T-cell (primary cell): ENCODE results near the gene METTL3. TPM values are rescaled to one million over a fixed set of nuclear protein-coding genes. Genes with fewer than 3 reads are reported as not detected.

Experiments
- ATAC-seq, 4 experiments: fragments of 200-7000 bp in 3 of 4; fragments of 150-1000 bp in 1 of 4; cut with Tn5 transposase; replicated peaks in 1 of 4; 1 replicate in 3 of 4; 2 replicates in 1 of 4; pipeline ENCODE4 v1.10.0; 2021; ENCODE audit warnings: moderate library complexity in 3 of 4, mild to moderate bottlenecking in 2 of 4, moderate number of reproducible peaks in 1 of 4
- CTCF ChIA-PET, 2 donors: fragments of 300-600 bp; sonication (Branson Sonifier 250); formaldehyde crosslinking; loops; one replicate each; lab custom pipeline; 2022; ENCODE audit warnings: antibody characterized with exemption in 2 of 2; lab: Charles Lee
- POLR2A ChIA-PET, 2 donors: fragments of 300-600 bp; sonication (Branson Sonifier 250); formaldehyde crosslinking; loops; one replicate each; lab custom pipeline; 2022; ENCODE audit warnings: antibody characterized with exemption in 2 of 2; lab: Charles Lee
- DNase-seq, 35 experiments: peaks; one replicate each; pipeline versions ENCODE4 v3.0.0 to v3.0.0-alpha.2; 2013 to 2023
- H3K27ac ChIP-seq: one replicate; pipeline ENCODE4 v1.5.1; 2013; ENCODE audit warnings: low read length
- H3K27me3 ChIP-seq, 2 experiments: replicated peaks in 1 of 2; 1 replicate in 1 of 2; 2 replicates in 1 of 2; pipeline versions ENCODE4 v1.6.1 to v1.7.0; 2013; ENCODE audit warnings: low read length in 1 of 2, mixed read lengths in 1 of 2; ENCODE audit not compliant: control insufficient read depth in 2 of 2, insufficient read depth in 2 of 2; ENCODE audit errors: extremely low read depth in 1 of 2
- H3K36me3 ChIP-seq, 2 donors: 1 replicate in 1 of 2; 2 replicates in 1 of 2; pipeline versions ENCODE4 v1.6.1 to v1.7.0; 2013; ENCODE audit warnings: low read length in 1 of 2; ENCODE audit not compliant: control insufficient read depth in 2 of 2, insufficient read depth in 1 of 2; ENCODE audit errors: extremely low read depth in 1 of 2
- H3K4me1 ChIP-seq, 2 experiments: 1 replicate in 1 of 2; 2 replicates in 1 of 2; pipeline versions ENCODE4 v1.6.1 to v1.7.0; 2013; ENCODE audit warnings: low read length in 2 of 2, mixed read lengths in 1 of 2; ENCODE audit not compliant: insufficient read depth in 2 of 2, control insufficient read depth in 1 of 2; ENCODE audit errors: extremely low read depth in 1 of 2
- H3K4me3 ChIP-seq, 2 donors: 1 replicate in 1 of 2; 2 replicates in 1 of 2; pipeline versions ENCODE4 v1.5.1 to v1.7.0; 2013; ENCODE audit warnings: mild to moderate bottlenecking in 2 of 2, low read length in 1 of 2, moderate library complexity in 1 of 2; ENCODE audit not compliant: control insufficient read depth in 1 of 2; ENCODE audit errors: extremely low read depth in 1 of 2
- H3K9me3 ChIP-seq: 2 replicates; pipeline ENCODE4 v1.7.0; 2013
- H3K27ac Mint-ChIP-seq, 2 donors: one replicate each; pipeline ENCODE4 v1.8.0; 2020 to 2021; ENCODE audit warnings: mild to moderate bottlenecking in 2 of 2, mixed read lengths in 2 of 2
- H3K27me3 Mint-ChIP-seq, 2 donors: one replicate each; pipeline ENCODE4 v1.8.0; 2021 to 2022; ENCODE audit warnings: mixed read lengths in 2 of 2
- H3K36me3 Mint-ChIP-seq: one replicate; pipeline ENCODE4 v1.8.0; 2021; ENCODE audit warnings: mixed read lengths
- H3K4me1 Mint-ChIP-seq, 3 donors: one replicate each; pipeline ENCODE4 v1.8.0; 2020 to 2022; ENCODE audit warnings: mixed read lengths in 3 of 3, mild to moderate bottlenecking in 1 of 3
- H3K4me3 Mint-ChIP-seq, 3 donors: one replicate each; pipeline ENCODE4 v1.8.0; 2020 to 2022; ENCODE audit warnings: mild to moderate bottlenecking in 3 of 3, mixed read lengths in 3 of 3, moderate library complexity in 3 of 3
- H3K9me3 Mint-ChIP-seq, 3 donors: one replicate each; pipeline ENCODE4 v1.8.0; 2020 to 2022; ENCODE audit warnings: mixed read lengths in 3 of 3
- WGBS: methylation state at CpG from one replicate; pipeline ENCODE4 v1.1.5; 2013; ENCODE audit warnings: missing lambda C conversion rate; ENCODE audit not compliant: insufficient coverage; 5-methylcytosine and 5-hydroxymethylcytosine counted together
- total RNA-seq, 35 experiments: library from RNA in 6 of 35; stranded (reverse) in 6 of 35; fragments of 120-200 nt in 1 of 35; gene quantifications; one replicate each; pipeline versions ENCODE4 v1.2.1 to v1.2.4 and lab custom pipeline; 2013 to 2026

METTL3 gene
- total RNA-seq, 5 donors from 2014 or later (not counting 1 experiment from before 2014, with no cell fraction given): 48.0 to 94.6 (median 91.6) TPM

DNA sequence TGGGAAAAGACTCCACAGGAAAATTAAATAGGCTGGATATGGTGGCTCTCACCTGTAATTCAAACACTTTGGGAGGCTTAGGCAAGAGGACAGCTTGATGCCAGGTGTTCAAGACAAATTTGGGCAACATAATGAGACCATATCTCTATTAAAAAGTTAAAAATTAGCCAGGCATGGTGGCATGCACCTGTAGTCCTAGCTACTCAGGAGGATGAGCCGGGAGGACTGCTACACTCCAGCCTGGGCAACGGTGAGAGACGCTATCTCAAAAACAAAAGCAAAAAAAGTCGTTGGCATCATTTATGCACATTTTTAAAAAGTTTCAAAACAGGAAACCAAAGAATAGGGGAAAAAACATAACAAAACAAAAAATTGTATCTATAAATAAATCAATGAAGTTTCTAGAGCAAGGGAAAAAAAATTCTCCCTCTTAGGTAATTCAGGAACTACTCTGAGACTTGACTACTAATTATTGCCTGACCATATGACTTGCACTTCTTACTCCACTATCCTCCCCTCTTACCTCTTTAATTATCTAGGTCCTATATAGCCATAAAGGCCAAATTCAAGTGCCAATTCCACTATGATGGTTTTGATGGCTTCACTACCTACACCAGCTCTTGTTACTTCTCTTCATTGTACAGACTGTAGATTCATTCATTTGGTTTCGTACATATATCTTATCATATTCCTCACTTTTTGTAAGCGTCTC, 1.6 kb downstream of the METTL3 start:
- H3K4me1 Mint-ChIP-seq: peaks cover 50 to 55% (median 52%) of the 10 kb centered on the region in 3 donors
- ATAC-seq (no peak), DNase-seq (no peak)
- ChIA-PET POLR2A (interaction anchor here in 1 of 2 donors (0.6 kb wide), 2 partner anchors 38 to 50 kb away, joined by 3 to 16 read pairs; no protein-coding TSS in a partner anchor), CTCF (interaction anchor here (0.7 to 2.7 kb wide), 4 partner anchors 11 to 33 kb away, joined by 3 to 16 read pairs (median 8); partner anchors contain the start of genes RAB2B (in 1 of the 2) and TOX4 (in 1 of the 2))
- H3K27me3 Mint-ChIP-seq: no peaks in the 10 kb centered on the region
- H3K4me3 Mint-ChIP-seq: peak overlapping the region; percentile 98 to 99 (median 99)
- Histone ChIP-seq H3K27ac (no peak overlapping the region), H3K9me3 (no peaks in the 10 kb centered on the region), H3K27me3 (no peaks in the 10 kb centered on the region), H3K4me1 (peaks cover 14 to 29% of the 10 kb centered on the region in 2 experiments), H3K4me3 (no peak overlapping the region), H3K36me3 (peaks cover 0 to 10% of the 10 kb centered on the region in 2 donors)
- WGBS: 51% methylated on average over 2 of the region's 6 CpGs
- peaks cover 8% of the 10 kb centered on the region for H3K36me3 Mint-ChIP-seq
- peak overlapping the region; percentile 96 to 98 for H3K27ac Mint-ChIP-seq
- no peaks in the 10 kb centered on the region for H3K9me3 Mint-ChIP-seq

DNA sequence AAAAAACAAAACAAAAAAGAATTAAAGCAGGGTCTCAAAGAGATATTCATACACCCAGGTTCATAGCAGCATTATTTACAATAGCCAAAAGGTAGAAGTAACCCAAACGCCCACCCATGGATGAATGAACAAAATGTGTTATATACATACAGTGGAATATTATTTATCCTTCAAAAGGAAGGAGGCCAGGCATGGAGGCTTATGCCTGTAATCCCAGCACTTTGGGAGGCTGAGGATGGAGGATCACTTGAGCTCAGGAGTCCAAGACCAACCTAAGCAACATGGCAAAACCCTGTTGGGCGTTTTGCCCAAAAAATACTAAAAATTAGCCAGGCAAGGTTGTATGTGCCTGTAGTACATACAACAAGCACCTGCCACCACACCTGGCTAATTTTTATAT, 4.6 kb downstream of the METTL3 start:
- H3K4me1 Mint-ChIP-seq: peaks cover 47 to 55% (median 53%) of the 10 kb centered on the region in 3 donors
- H3K4me3 Mint-ChIP-seq: no peak overlapping the region
- no peaks in the 10 kb centered on the region for H3K27me3 ChIP-seq
- no peak overlapping the region for H3K4me3 ChIP-seq
- H3K27ac ChIP-seq: no peak overlapping the region
- ATAC-seq (no peak), DNase-seq (no peak)
- H3K27me3 Mint-ChIP-seq: no peaks in the 10 kb centered on the region
- H3K36me3 ChIP-seq: peaks cover 0 to 32% of the 10 kb centered on the region in 2 donors
- no peaks in the 10 kb centered on the region for H3K9me3 ChIP-seq
- H3K27ac Mint-ChIP-seq: no peak overlapping the region
- WGBS: no CpG with 5 or more reads among the region's 2 CpGs
- CTCF ChIA-PET: no interaction called here
- POLR2A ChIA-PET: interaction anchor here in 1 of 2 donors (0.6 kb wide), 1 partner anchor 52 kb away, joined by 4 read pairs; no protein-coding TSS in a partner anchor
- H3K4me1 ChIP-seq: peaks cover 12 to 24% of the 10 kb centered on the region in 2 experiments
- peaks cover 21% of the 10 kb centered on the region for H3K36me3 Mint-ChIP-seq
- H3K9me3 Mint-ChIP-seq: no peaks in the 10 kb centered on the region

DNA sequence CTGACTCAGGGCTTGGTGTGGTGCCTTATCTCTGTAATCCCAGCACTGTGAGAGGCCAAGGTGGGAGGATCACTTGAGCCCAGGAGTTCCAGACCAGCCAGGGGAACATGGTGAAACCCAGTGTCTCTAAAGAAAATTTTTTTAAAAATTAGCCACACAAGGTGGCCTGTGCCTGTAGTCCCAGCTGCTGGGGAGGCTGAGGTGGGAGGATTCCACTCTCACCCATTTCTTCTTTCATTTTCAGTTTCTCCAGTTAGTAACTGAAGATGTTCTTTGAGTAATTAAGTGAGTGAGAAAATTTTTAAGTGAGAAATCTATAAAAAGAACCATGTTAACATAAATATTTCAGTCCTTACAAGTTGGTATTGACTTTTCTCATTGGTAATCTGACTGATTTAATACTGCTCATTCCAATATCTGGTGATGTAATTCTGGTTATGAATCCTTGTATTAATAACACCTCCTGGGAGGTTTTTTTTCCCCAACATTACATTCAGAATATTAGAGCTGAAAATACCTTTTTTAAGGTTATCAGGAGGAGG, 6.1 kb downstream of the METTL3 start:
- H3K4me1 Mint-ChIP-seq: peaks cover 44 to 55% (median 45%) of the 10 kb centered on the region in 3 donors
- H3K27ac Mint-ChIP-seq: peak overlapping the region; percentile 55 to 74
- no peaks in the 10 kb centered on the region for H3K27me3 Mint-ChIP-seq
- H3K4me3 Mint-ChIP-seq: peak overlapping the region in 1 of 3 donors; percentile 13
- H3K4me3 ChIP-seq: no peak overlapping the region
- no peaks in the 10 kb centered on the region for H3K27me3 ChIP-seq
- no peaks in the 10 kb centered on the region for H3K9me3 ChIP-seq
- no peaks in the 10 kb centered on the region for H3K9me3 Mint-ChIP-seq
- H3K27ac ChIP-seq: peak overlapping the region; percentile 21
- DNase-seq (no peak), ATAC-seq (peak in 1 of 4 experiments; percentile 51)
- peaks cover 7 to 17% of the 10 kb centered on the region in 2 experiments for H3K4me1 ChIP-seq
- peaks cover 0 to 46% of the 10 kb centered on the region in 2 donors for H3K36me3 ChIP-seq
- peaks cover 28% of the 10 kb centered on the region for H3K36me3 Mint-ChIP-seq
- ChIA-PET CTCF (interaction anchor here in 1 of 2 donors (0.5 to 1.0 kb wide), 3 partner anchors 20 to 28 kb away, joined by 3 to 4 read pairs (median 3); partner anchors contain the start of genes RAB2B and TOX4), POLR2A (interaction anchor here in 1 of 2 donors (0.6 kb wide), 1 partner anchor 10 kb away, joined by 3 read pairs; no protein-coding TSS in a partner anchor)

DNA sequence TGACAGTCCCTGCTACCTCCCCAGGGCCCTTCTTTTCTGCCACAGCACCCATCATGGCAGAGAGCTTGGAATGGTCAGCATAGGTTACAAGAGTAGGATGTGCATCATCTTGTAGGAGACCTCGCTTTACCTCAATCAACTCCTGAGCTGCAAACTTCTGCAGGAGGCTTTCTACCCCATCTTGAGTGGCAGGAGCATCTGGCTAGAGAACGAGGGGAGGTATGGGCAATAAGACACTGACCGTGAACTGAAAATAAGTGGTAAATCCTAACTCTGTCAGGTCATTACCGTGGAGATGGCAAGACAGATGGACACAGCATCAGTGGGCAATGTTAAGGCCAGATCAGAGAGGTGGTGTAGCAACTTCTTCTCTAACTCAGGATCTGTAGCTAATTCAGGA, 7.8 kb downstream of the METTL3 start:
- 100% methylated on average over 2 of the region's 4 CpGs for whole genome bisulfite sequencing

DNA sequence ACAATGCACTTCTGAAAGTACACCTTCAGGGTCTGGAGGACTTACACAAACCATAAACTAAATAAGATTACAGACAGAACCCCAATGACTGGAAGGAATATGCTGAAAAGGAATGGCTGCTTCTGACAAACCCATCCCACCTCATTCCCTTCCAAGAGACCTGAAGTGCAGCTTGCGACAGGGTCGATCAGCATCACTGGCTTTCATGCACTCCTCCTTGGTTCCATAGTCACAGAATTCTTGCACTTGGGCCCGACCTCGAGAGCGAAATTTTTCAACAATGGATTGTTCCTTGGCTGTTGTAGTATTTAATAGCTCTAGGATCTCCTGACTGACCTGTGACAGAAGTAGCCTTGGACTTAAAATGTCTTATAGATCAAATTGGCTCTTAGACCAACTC, 9.6 kb downstream of the METTL3 start:
- peaks cover 41% of the 10 kb centered on the region for H3K36me3 Mint-ChIP-seq
- 100% methylated on average over 2 of the region's 5 CpGs for WGBS

More for the DNA sequence above, 7.8 kb downstream of the METTL3 start:
- no peaks in the 10 kb centered on the region for H3K9me3 ChIP-seq
- H3K36me3 ChIP-seq: peaks cover 0 to 64% of the 10 kb centered on the region in 2 donors
- ATAC-seq (no peak), DNase-seq (no peak)
- Mint-ChIP-seq H3K27ac (peak overlapping the region in 1 of 2 donors; percentile 76), H3K4me1 (peaks cover 42 to 54% (median 45%) of the 10 kb centered on the region in 3 donors), H3K4me3 (no peak overlapping the region), H3K27me3 (no peaks in the 10 kb centered on the region), H3K9me3 (no peaks in the 10 kb centered on the region), H3K36me3 (peaks cover 43% of the 10 kb centered on the region)
- POLR2A ChIA-PET: interaction anchor here in 1 of 2 donors (0.5 kb wide), 1 partner anchor 53 kb away, joined by 4 read pairs; no protein-coding TSS in a partner anchor
- peaks cover 6 to 12% of the 10 kb centered on the region in 2 experiments for H3K4me1 ChIP-seq
- no peak overlapping the region for H3K27ac ChIP-seq
- H3K27me3 ChIP-seq: no peaks in the 10 kb centered on the region
- CTCF ChIA-PET: no interaction called here
- H3K4me3 ChIP-seq: no peak overlapping the region

More for the DNA sequence above, 9.6 kb downstream of the METTL3 start:
- no peak overlapping the region for H3K4me3 Mint-ChIP-seq
- POLR2A ChIA-PET: interaction anchor here in 1 of 2 donors (0.6 to 0.8 kb wide), 2 partner anchors 25 to 378 kb away, joined by 3 read pairs; no protein-coding TSS in a partner anchor
- no peak for DNase-seq
- H3K4me3 ChIP-seq: no peak overlapping the region
- CTCF ChIA-PET: interaction anchor here in 1 of 2 donors (2.8 kb wide), 1 partner anchor 10 kb away, joined by 10 read pairs; the partner anchor contains the start of gene METTL3
- no peaks in the 10 kb centered on the region for H3K27me3 ChIP-seq
- no peak for ATAC-seq
- peaks cover 32 to 41% (median 32%) of the 10 kb centered on the region in 3 donors for H3K4me1 Mint-ChIP-seq
- H3K9me3 ChIP-seq: no peaks in the 10 kb centered on the region
- H3K27ac Mint-ChIP-seq: no peak overlapping the region
- H3K9me3 Mint-ChIP-seq: no peaks in the 10 kb centered on the region
- no peaks in the 10 kb centered on the region for H3K27me3 Mint-ChIP-seq
- peaks cover 0 to 71% of the 10 kb centered on the region in 2 donors for H3K36me3 ChIP-seq
- H3K4me1 ChIP-seq: peaks cover 6 to 8% of the 10 kb centered on the region in 2 experiments
- H3K27ac ChIP-seq: no peak overlapping the region
